GM12892 (cell line): ENCODE data around the gene CNTN4.
"Not testable (repeated sequence)": the region's sequence is repeated elsewhere in the genome, so short reads cannot be mapped to it uniquely, and the experiment has no call there.

Experiments
- DNase-seq: peaks from one replicate; pipeline ENCODE4 v3.0.0; 2011; ENCODE audit not compliant: insufficient read length
- FAIRE-seq: peaks from 2 replicates; lab custom pipeline; 2011; peaks lifted over from hg19 to GRCh38; lab: Jason Lieb, UNC
- POLR2A ChIP-seq: IDR thresholded peaks from 2 replicates; pipeline ENCODE4 v1.6.1; 2011; ENCODE audit warnings: low read depth, low read length, control low read depth
- POLR2AphosphoS5 ChIP-seq: IDR thresholded peaks from 2 replicates; pipeline ENCODE4 v1.6.1; 2011; ENCODE audit warnings: low read depth, low read length, control low read depth
- TAF1 ChIP-seq: IDR thresholded peaks from 2 replicates; pipeline ENCODE4 v1.6.1; 2011; ENCODE audit warnings: low read depth, mild to moderate bottlenecking, control low read depth, low read length, borderline replicate concordance

CNTN4 gene

DNA sequence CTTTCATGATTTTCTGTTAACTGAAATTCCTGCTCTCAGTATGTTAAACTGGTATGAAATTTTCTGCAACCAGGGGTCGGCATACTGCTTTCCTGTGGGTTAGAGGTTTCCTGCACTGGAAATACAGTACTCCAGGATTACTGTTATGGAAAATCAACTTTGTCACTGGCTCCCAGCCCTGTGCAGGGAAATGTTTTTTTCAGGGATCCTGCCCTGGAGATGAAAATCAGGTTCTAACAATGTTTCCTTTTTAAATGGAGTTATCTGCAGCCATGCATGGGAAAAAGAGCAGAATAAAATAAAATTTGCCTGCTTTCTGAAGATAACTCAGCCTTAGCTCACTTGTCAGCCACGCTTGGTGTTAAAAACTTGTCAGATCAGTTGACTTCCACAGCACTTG, 791.1 kb downstream of the CNTN4 start:
- no peak for FAIRE-seq
- no peak for DNase-seq
- TF ChIP-seq POLR2AphosphoS5 (no peak), POLR2A (no peak), TAF1 (no peak)

DNA sequence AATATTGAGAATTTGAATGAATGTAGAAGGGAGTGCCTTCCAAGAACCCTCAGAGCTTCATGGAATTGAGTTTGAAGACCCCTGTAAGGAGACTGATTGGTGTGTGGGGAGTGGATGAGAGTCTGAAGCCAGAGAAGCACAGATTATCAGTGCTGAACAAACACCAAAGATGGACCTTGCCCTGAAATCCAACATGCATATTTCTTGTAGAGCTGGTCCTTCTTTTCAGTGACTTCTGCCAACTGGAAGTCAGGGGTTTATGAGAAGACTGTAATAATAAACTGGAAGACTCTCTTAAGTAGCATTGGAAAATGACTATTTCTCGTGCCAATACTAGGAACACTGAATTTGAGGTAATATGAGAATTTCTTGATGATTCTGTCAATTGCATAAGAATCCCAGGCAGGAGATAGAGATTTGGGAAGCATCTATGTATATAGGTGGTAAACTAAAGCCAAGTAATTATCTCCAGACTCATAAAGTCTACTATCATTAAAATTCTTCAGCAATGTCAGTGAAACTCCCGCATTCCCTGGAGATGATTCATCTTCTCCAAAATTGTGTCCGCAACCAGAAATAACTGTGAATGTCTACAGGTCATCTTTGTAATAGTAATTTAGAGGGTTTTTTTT, 797.8 kb downstream of the CNTN4 start:
- TF ChIP-seq POLR2A = no peak
- TF ChIP-seq POLR2AphosphoS5 = no peak
- no peak for TF ChIP-seq TAF1
- FAIRE-seq (no peak), DNase-seq (no peak)

DNA sequence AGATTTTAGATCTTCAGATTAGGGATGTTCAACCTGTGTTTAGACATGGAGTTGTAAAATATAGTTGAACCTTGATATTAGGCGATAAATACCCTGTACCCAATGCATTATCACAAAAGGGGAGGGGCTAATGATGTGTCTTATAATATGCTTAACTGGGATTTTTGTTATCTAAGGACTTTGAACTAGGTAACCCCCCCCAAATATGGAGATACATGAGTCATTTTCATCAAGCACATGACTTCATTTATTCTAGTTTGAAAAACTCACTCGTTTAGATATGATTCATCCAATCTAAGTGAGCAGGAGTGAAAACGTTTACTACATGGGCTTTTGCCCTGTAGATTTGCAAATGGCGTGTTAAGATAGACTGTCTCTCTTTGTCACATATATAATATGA, 799.2 kb downstream of the CNTN4 start:
- TF ChIP-seq TAF1 (no peak), POLR2AphosphoS5 (no peak), POLR2A (no peak)
- no peak for FAIRE-seq
- no peak for DNase-seq

DNA sequence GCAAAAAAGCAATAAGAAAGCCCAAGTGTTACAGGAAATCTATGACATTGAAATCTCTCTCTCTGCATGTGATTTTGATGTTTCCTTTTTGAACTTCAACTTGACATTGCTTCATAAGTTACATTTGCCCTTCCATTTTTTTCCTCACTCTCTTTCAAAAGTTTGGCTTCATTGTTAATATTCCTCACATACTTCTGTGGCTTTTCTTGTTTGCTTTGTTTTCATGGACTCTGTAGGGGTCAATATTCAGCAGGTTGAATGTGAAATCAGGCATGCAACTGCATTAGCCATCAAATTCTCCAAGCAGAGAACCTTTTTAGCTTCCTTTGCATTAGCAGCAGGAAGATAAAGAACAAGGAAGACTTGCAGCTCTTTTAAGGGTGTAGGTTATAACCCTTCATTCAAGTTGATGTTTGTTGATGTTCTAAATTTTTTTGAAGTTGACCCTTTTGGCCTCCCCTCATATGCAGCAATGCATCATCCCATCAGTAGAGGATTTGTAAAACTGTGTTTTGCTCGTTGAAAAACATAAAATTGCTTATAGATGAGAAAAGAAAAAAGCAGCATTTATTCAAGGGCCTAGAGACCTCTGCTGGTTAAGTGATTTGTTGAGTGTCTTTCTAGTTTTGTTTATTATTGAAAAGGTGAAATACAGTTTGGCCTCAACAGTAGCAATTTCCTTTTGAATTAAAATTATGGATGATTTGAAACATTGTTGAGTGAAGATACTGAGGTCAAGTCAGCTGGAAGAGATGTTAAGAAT, 800.1 kb downstream of the CNTN4 start:
- no peak for FAIRE-seq
- no peak for DNase-seq
- TF ChIP-seq TAF1 = no peak
- TF ChIP-seq POLR2A = no peak
- TF ChIP-seq POLR2AphosphoS5 = no peak

DNA sequence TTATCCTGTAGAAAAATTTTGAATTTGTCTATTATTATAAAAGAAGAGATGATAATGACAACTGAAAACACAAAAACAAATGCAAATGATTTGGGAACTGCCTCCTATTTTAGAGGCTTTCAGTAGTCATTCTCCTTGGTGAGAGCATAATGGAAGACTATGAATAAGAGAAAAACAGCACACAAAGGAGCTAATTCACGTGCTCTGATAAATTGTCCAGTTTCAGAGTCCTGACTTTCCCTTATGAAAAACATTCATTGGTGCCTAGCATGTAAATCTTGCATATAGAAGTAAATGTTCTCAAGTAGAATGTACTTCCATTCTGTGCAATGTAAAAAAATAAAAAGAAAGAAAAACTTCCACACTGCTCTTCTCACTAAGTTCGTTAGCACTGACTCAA, 805.4 kb downstream of the CNTN4 start:
- FAIRE-seq = no peak
- DNase-seq = no peak
- no peak for TF ChIP-seq TAF1
- TF ChIP-seq POLR2A = no peak
- TF ChIP-seq POLR2AphosphoS5 = no peak

DNA sequence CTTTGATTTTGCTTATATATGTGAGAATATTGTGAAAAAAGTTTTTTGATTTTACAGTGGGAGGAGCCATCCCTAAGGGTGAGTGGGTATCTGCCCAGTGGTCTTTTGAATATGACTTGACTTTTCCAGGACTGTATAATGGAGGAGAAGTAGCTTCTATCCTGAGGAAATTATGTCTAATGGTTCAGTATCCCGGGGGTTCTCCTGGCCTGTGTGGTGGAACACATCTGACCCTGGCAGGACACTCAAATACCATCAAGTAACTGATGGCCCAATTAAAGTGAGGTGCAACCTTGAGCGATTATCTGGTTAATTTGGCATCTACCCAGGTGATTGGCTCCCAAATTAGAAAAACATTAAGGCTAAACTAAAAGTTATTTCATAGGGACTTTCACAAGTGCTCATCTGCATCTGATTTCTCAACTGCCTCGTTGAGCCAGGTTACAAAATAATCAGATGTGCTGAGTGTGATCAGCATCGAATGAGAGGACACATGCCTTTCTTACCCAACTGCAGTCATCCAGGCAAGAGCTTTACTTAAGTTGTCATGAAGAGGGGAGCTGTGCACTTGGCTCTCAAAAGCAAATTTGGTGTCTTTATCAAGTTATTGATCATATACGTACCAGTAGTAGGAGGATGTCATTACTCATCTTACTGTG, 810.2 kb downstream of the CNTN4 start:
- TF ChIP-seq TAF1 = no peak
- FAIRE-seq (no peak), DNase-seq (no peak)

DNA sequence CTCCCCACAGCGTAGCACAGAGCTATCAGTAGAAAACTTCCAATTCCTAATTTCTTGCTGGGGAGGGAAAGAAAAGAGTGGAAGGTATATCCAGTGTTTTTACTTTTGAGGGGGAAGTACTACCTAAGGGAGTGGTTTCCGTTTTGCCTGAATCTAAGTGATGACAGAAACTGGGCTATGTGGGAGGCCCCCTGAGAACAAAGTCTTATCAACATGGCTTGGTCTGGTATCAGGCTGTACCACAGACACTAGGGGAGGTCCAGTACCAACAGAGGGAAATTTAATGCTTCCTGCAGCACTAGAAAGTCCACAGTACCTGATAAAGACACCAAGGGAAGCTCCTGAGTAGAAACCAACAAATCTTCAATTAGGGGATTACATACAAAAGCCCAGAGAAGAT, 812.3 kb downstream of the CNTN4 start:
- FAIRE-seq (no peak), DNase-seq (no peak)
- no peak for TF ChIP-seq POLR2A
- no peak for TF ChIP-seq TAF1
- TF ChIP-seq POLR2AphosphoS5 = no peak

DNA sequence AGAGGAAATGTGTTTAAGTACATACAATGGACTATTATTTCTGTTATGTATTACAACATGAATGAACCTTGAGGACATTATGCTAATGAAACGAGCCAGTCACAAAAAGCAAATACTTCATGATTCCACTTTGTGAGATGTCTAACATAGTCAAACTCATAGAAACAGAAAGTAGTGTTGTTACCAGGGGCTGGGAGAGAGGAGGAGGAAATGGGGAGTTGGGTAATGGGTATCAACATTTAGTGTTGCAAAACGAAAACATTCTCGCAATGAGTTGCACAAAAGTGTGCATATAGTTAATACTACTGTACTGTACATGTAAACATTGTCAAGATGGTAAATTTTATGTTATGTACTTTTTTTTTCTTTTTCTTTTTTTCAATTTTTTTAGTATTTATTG, 817.2 kb downstream of the CNTN4 start:
- TF ChIP-seq TAF1 = no peak
- TF ChIP-seq POLR2AphosphoS5 = no peak
- no peak for TF ChIP-seq POLR2A
- DNase-seq (no peak), FAIRE-seq (no peak)

DNA sequence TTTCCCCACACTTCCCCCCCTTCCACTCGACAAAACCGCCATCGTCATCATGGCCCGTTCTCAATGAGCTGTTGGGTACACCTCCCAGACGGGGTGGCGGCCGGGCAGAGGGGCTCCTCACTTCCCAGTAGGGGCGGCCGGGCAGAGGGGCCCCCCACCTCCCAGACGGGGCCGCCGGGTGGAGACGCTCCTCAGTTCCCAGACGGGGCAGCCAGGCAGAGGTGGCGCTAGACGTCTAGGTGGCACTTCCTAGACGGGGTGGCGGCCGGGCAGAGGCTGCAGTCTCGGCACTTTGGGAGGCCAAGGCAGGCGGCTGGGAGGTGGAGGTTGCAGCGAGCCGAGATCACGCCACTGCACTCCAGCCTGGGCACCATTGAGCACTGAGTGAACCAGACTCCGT, 818.0 kb downstream of the CNTN4 start:
- not testable (repeated sequence) for FAIRE-seq, DNase-seq

DNA sequence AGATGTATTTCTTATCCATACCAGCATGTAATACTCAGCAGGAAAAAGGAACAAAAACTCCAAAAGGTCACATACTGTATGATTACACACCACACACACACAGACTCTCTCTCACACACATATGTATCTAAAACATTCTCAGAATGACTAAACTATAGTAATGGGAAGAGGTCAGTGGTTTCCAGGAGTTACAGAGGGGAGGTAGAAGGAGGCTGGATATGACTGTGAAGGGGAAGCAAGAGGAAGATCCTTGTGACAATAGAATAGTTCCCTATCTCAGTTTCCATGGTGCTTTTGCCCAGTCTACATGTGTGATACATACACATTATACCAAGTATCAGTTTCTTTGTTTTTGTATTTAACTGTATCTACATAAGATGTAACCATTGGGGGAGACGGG, 821.4 kb downstream of the CNTN4 start:
- DNase-seq (no peak), FAIRE-seq (no peak)
- TF ChIP-seq POLR2AphosphoS5 (no peak), POLR2A (no peak), TAF1 (no peak)

DNA sequence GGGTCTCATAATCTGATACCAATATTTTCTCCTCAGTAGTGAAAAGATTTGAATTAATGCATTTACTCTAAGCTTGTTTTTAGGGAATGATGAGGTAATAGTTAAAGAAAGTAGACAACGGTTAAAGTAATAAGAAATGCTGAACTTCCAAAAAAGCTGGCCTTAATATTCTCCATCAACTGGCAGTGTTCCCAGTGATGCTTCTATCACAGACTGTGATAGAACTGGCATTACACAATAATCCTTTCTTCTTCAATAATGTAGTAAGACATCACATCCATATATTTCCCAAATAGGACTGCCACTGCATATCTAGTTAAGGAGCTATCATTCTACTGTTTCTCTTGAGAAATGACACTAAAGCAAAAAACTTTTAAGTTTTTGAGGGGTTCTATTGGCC, 822.8 kb downstream of the CNTN4 start:
- no peak for FAIRE-seq
- TF ChIP-seq POLR2A (no peak), POLR2AphosphoS5 (no peak), TAF1 (no peak)
- no peak for DNase-seq

DNA sequence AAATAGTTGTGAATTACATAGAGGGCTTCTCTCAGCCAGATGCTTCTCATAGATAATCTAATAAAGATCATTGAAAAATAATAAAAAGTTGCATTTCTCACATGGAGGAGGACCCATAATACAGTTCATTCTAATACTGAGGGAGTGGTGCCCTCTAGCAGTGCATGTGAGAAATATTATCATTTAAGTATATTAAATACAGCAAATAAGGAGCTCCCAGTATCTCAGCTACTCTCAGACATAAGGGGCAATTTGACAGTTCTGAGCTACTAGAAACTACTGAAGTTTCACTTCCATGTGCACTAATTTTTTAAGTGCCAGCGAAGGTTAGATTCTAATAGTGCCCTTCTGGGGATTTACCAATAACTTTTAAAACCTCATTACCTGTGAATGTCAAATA, 823.2 kb downstream of the CNTN4 start:
- no peak for DNase-seq
- peak; percentile 44 for FAIRE-seq
- TF ChIP-seq POLR2A (no peak), TAF1 (no peak), POLR2AphosphoS5 (no peak)

DNA sequence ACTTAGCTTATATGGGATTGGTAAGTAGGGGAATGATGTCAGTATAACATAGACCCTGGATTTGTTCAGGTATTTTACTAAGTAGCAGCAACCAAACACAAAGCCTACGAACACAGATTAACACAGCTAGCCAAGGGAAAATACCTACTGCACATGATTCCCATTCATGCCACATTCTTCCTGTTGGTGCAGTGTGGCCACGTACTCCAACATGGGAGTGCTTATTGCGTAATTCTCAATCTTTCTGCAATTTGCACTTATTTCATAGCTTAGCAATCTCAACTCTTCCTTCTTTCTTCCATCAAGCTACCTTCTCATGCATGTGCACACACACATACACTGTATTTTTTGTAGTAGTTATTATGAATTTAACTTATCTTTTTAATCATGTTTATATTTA, 824.7 kb downstream of the CNTN4 start:
- no peak for TF ChIP-seq TAF1
- no peak for TF ChIP-seq POLR2A
- no peak for TF ChIP-seq POLR2AphosphoS5
- DNase-seq (no peak), FAIRE-seq (peak; percentile 21)
